Measurements from ENCODE around the gene ILKAP. TPM values are rescaled to one million over a fixed set of nuclear protein-coding genes. Genes with fewer than 3 reads are reported as not detected.

ILKAP gene
- total RNA-seq, 1 experiment from 2014 or later = 49.9 TPM

- ChIA-PET POLR2A (no interaction called here), CTCF (no interaction called here)
- H3K27me3 ChIP-seq (ENCODE audit: control insufficient read depth, insufficient read depth, low read length) = no peaks in the 10 kb centered on the region
- peaks cover 7% of the 10 kb centered on the region; the same call in 1 of the 2 replicates for H3K4me1 ChIP-seq (ENCODE audit: control insufficient read depth, insufficient read depth, low read length)
- intact Hi-C loops (cut with micrococcal nuclease; ENCODE audit: unreplicated experiment) (no loop called here), in situ Hi-C loops (cut with HindIII; ENCODE audit: low pct_unique_long_range_greater_than_20kb, low sequenced_read_pairs) (no loop called here)
- no peak overlapping the region for H3K27ac ChIP-seq (ENCODE audit: low read length)
- H3K9me3 ChIP-seq (ENCODE audit: control insufficient read depth, insufficient read depth, low read depth, low read length) = no peaks in the 10 kb centered on the region
- TF ChIP-seq CTCF (IDR thresholded peaks at IDR 0.05) (no peak), TCF7L2 (IDR thresholded peaks at IDR 0.05; ENCODE audit: low read depth, low read length) (no peak), POLR2AphosphoS5 (IDR thresholded peaks at IDR 0.05; ENCODE audit: low read depth, low read length) (no peak), REST (IDR thresholded peaks at IDR 0.05; ENCODE audit: insufficient read depth in 1 of 2, low read depth in 2 of 2, low read length in 1 of 2) (no peak), SIN3A (IDR thresholded peaks at IDR 0.05; ENCODE audit: borderline replicate concordance, insufficient read depth, low read depth, low read length) (no peak)
- no peak overlapping the region for H3K4me3 ChIP-seq (ENCODE audit: low read depth in 2 of 2, low read length in 2 of 2)
- peaks cover 6% of the 10 kb centered on the region for H3K36me3 ChIP-seq (ENCODE audit: control insufficient read depth, insufficient read depth, low read length)
- DNase-seq (ENCODE audit: low read depth, low spot score) = no peak
- BruUV-seq (replicated peaks) = no TSS peak
- no peak for ATAC-seq
These were observed 29.8 kb downstream of the ILKAP start for GRCh38 chr2:238173692-238174091.

- BruUV-seq (replicated peaks) = no TSS peak
- ChIA-PET CTCF (no interaction called here), POLR2A (interaction anchor here (0.5 kb wide), 1 partner anchor 30 kb away, joined by 7 read pairs; no protein-coding TSS in a partner anchor)
- TF ChIP-seq CTCF (IDR thresholded peaks at IDR 0.05) = no peak
- TF ChIP-seq POLR2AphosphoS5 (IDR thresholded peaks at IDR 0.05; ENCODE audit: low read depth, low read length) = no peak
- TF ChIP-seq SIN3A (IDR thresholded peaks at IDR 0.05; ENCODE audit: borderline replicate concordance, insufficient read depth, low read depth, low read length) = no peak
- TF ChIP-seq TCF7L2 (IDR thresholded peaks at IDR 0.05; ENCODE audit: low read depth, low read length) = no peak
- no peak for TF ChIP-seq REST (IDR thresholded peaks at IDR 0.05; ENCODE audit: insufficient read depth in 1 of 2, low read depth in 2 of 2, low read length in 1 of 2)
- Histone ChIP-seq H3K36me3 (ENCODE audit: control insufficient read depth, insufficient read depth, low read length) (peaks cover 6% of the 10 kb centered on the region), H3K4me1 (ENCODE audit: control insufficient read depth, insufficient read depth, low read length) (peaks cover 7% of the 10 kb centered on the region; the same call in 1 of the 2 replicates), H3K27me3 (ENCODE audit: control insufficient read depth, insufficient read depth, low read length) (no peaks in the 10 kb centered on the region), H3K27ac (ENCODE audit: low read length) (no peak overlapping the region), H3K4me3 (ENCODE audit: low read depth in 2 of 2, low read length in 2 of 2) (no peak overlapping the region), H3K9me3 (ENCODE audit: control insufficient read depth, insufficient read depth, low read depth, low read length) (no peaks in the 10 kb centered on the region)
- ATAC-seq (no peak), DNase-seq (ENCODE audit: low read depth, low spot score) (no peak)
- in situ Hi-C loops (cut with HindIII; ENCODE audit: low pct_unique_long_range_greater_than_20kb, low sequenced_read_pairs) = no loop called here
- intact Hi-C loops (cut with micrococcal nuclease; ENCODE audit: unreplicated experiment) = no loop called here
These were observed 31.1 kb downstream of the ILKAP start for GRCh38 chr2:238172439-238172838.

Measured in Panc1 (cell line).